Prostate gland (tissue), 2 donors: ENCODE results near the gene PLXND1.
"Not testable (repeated sequence)": the region's sequence is repeated elsewhere in the genome, so short reads cannot be mapped to it uniquely, and the experiment has no call there.

ENCODE experiments used
- CTCF ChIP-seq, 4 experiments: fragments of 200-600 bp in 2 of 4; fragments of 450-650 bp in 2 of 4; sonication (generic) in 2 of 4; IDR thresholded peaks; 1 replicate in 3 of 4; 2 replicates in 1 of 4; pipeline ENCODE4 v1.5.1; 2016 to 2019; ENCODE audit warnings: antibody characterized with exemption in 4 of 4, mild to moderate bottlenecking in 2 of 4, moderate library complexity in 2 of 4
- POLR2AphosphoS5 ChIP-seq: sonication (generic); formaldehyde crosslinking; IDR thresholded peaks from one replicate; pipeline ENCODE4 v1.6.1; 2017; ENCODE audit warnings: antibody characterized with exemption

GRCh38 chr3:129641567-129642260 lies 35.2 kb upstream of the PLXND1 start:
- not testable (repeated sequence) for TF ChIP-seq CTCF (IDR thresholded peaks at IDR 0.05); POLR2AphosphoS5
